Iris pigment epithelial cell (primary cell): Measurements from ENCODE around the gene CASKIN2.
"Not testable (repeated sequence)": the region's sequence is repeated elsewhere in the genome, so short reads cannot be mapped to it uniquely, and the experiment has no call there.

Experiments
- DNase-seq: peaks from one replicate; pipeline ENCODE4 v3.0.0-alpha.2; 2011; ENCODE audit warnings: low read depth

CASKIN2 gene

DNA sequence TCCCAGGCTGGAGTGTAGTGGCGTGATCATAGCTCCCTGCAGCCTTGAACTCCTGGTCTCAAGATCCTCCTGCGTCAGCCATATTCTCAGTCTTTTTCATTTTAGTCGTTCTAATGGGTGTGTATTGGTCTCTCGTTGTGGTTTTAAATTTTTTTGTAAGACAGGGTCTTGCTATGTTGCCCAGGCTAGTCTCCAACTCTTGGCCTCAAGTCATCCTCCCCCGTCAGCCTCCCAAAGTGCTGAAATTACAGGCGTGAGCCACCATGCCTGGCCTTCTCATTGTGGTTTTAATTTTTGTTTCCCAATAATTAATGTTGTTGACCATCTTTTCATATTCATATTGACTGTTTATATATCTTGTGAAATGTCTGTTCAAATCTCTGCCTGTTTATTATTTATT is 50.3 kb downstream of the CASKIN2 start:
- no peak for DNase-seq

DNA sequence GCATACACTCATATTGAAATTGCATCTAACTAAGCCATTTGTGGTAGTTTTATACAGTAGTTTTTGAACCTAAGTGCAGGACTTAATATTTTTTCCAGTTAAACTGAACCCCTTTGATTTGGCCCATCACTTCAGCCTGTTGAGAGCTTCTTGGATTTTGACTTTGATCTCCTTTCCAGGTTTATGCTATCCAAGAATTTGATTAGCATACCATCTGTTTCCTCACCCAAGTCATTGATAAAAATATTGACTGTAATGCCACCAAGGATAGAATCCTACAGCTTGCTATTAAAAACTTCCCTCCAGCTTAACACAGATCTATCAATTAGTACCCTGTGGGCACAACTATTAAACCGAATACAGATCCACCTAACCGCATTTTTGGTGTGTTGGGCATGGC is 51.7 kb downstream of the CASKIN2 start:
- DNase-seq = no peak

DNA sequence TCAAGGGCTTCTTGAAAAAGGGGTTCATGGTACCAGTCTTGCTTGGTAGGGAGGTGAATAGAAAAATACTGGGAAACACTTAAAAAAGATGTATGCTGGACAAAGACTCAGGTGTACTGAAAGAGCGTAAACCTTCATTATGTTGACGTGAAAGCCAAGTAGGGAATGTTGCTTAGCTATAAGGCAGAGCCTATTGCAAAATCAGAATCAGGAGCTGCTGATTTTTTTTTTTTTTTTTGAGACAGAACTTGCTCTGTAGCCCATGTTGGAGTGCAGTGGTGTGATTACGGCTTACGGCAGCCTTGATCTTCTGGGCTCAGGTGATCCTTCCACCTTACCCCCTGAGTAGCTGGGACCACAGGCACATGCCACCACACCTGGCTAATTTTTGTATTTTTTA is 55.0 kb downstream of the CASKIN2 start:
- DNase-seq = no peak

DNA sequence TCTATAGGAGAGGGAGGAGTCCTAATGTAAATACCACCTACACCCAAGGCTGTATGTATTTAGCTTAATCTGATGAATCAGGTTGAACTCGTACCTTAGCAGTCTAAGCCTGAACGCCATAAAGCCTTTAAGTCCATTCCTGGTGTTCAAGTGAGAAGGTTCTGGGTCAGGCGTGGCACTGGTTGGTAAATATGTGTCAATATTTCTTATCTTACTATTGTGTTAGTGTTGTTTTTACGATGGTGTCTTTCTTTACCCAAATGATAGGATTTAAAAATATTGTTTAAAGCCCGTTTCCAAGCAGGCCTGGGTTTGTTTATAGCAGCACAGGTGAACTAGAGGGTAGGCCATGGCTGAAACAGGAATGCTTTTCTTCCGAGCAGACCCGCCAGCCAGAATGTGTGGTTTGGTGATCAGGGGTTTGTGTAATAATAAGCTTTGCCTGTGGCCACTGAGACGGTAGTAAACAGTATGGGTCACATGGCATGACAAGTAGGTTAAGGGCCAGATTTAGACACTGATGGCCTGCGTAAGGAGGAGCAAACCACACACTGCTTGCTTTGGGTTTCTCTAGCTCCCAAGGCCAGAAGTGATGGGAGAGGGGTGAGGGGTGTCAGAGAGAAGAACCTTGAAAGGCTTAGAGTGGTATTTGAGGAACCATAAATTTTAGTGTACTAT is 55.6 kb downstream of the CASKIN2 start:
- no peak for DNase-seq

DNA sequence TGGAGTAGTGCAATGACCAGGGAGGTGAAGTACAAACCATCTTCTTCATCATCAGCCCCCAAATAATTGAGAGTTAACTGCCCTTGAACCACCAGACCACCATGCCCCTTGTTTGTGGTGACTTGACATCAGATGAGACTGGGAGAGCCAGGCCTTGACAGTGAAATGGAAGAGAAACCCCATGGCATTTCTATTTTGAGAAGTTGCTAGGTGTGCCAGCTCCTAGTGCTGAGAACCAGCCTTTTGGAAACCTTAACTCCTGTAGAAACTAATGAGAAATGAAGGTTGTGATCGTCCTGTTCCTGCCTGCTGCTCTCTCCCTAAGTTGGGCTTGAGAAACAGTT is 56.1 kb downstream of the CASKIN2 start:
- DNase-seq = no peak

DNA sequence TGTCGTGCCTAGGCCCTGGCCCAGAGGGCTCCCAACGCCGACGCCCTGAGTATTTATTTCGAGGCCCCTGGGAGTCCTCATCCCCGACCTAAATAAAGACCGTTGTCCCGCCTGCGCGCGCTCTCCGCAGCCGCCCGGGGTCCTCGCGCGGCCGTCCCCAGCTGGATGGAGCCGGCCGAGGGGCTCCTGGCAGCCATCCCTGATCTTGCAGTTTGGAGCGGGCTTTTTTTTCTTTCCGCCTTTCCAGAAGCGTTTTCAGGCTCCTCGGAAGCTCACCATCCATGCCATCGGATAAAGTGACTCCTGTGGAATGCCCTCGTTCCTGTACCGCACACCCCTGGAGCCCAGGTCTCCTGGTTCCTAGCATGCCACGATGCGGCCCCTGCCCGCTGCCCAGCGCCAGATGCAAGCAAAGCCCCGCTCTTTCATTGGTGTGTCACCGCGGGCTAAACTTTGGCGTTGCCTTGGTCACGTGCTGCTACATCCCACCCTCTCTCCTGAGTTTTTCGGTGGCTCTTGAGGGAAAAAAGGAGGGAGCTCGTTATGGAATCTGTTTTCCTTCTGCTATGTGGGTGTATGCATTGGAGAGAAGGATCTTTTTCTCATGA is 58.2 kb downstream of the CASKIN2 start:
- no peak for DNase-seq

DNA sequence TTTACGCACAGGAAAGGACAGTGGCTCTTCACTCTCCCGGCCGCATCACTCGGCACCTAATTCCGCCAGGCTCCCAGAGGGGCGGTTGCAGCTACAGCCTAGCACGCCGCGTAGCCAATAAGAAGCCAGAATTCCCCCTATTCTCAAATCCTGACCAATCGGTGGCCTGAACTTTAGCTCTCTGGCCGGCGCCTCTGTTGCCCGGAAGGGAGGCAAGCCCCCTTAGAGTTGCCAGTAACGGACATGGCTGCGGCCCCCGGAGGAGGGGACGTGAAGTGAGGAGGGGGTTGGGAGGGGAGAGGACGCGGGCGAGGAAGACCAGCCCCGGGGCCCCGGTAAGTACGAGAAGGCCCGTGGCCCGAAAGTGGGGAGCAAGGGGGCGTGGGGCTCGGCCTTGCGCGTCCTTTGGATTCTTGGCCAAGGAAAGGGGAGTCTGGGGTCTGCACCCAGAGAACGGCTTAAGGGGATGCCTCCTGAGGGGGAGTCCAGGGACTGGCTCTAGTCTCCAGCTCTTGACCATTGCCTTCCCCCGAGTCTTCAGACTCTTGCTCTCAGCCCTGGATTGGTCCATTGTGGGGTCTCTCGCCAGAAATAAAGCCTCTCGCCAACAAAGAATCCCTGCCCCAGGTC is 58.8 kb downstream of the CASKIN2 start, which contains the start of gene TMEM94:
Gene TMEM94 (plus strand): TSS at position 219 of the 630 bp plus-strand sequence. CDS start 15,271 bp downstream, outside the sequence.
- peak; percentile 97 for DNase-seq

DNA sequence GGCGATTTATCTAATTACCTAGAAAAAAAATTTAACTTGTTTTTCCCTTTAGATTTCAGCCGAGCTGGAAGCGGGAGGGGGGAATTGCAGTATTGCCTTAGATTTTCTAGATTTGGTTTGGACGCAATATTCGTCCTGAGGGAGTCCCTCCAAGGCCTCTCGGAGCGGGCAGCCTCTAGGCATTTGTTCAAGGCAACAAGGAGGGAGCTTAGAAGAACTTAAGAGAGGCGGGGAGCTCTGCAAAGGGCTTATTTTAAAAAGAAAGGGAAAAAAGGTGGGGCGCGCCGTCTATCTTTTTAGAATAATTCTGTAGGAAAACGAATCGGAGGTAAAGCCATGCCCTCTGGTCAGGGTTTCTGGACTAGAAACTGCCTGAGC is 59.3 kb downstream of the CASKIN2 start:
- DNase-seq = no peak

DNA sequence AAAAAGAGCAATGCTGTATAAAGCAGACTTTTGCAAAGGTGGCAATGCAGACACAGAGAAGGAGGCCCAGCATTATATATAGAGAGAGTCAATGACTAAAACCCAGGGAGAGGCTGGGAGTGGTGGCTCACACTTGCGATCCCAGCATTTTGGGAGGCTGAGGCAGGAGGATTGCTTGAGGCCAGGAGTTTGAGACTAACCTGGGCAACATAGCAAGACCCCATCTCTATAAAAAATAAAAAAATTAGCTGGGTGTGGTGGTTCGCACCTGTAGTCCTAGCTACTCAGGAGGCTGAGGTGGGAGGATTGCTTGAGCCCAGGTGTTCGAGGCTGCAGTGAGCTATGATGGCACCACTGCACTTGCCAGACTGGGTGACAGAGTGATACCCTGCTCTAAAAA is 60.7 kb downstream of the CASKIN2 start:
- DNase-seq = not testable (repeated sequence)

DNA sequence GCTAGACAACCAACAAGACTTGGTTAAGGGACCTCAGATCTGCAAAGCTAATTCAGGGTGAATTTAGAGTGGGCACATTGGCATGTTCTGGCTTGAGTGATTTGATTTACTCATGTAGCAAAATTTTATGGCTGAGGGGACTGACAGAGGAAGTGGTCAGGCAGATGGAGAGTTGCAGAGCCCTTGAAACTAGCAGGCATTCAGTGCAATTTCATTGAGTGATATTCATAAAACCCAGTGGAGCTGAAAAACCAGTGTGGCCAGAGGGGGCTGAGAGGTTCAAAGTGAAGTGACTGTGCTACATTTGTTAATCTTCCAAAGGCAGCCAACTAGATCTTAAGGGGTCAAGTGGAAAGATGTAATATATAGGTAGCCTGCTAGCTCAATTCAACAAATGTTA is 61.1 kb downstream of the CASKIN2 start:
- DNase-seq = no peak

DNA sequence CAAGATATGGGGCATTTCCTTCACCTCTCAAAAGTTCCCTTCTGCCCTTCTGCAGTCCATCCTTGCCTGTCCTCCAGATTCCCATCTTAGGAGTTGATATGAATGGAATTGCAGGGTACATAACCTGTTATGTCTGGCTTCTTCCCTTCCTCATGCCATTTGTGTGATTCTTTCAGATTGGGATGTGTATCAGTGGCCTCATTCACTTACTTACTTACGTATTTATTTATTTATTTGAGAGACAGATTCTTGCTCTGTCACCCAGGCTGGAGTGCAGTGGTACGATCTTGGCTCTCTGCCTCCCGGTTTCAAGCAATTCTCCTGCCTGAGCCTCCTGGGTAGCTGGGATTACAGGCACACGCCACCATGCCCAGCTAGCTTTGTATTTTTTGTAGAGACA is 65.1 kb downstream of the CASKIN2 start:
- no peak for DNase-seq
